Measurements from ENCODE around the gene NAMPT. TPM values are rescaled to one million over a fixed set of nuclear protein-coding genes. Genes with fewer than 3 reads are reported as not detected.

NAMPT gene
- polyA plus RNA-seq, 2 of the 4 experiments (the other 2 are of a cell fraction): 213 to 274 TPM

DNA sequence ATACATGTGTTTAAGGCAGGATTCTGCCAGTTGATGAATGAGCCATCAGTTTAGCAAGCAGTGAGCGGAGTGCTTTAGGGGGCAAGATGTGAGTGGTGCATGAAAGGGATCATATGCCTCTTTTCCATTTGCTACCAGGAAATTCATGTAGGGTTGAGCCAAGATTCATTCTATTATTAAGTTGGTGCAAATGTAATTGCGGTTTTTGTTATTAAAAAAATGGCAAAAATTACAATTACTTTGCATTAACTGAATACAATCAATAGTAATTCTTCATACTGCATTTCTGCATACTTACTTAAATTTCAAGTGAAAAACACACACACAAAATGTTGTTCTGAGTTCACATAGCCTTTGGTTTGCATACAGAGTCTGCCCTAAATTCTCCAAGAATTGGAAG is 30.1 kb upstream of the NAMPT start:
- Histone ChIP-seq H3K9me3 (0 out of 3 replicates have a peak, but pooled peaks cover 6% of the 10 kb centered on the region), H3K4me2 (no peak overlapping the region), H3K27ac (no peak overlapping the region), H3K4me3 (no peak overlapping the region), H3K4me1 (peaks cover 15% of the 10 kb centered on the region; the same call in 2 of the 3 replicates)
- DNase-seq (ENCODE audit: low read depth in 1 of 2, low spot score in 1 of 2) (no peak), ATAC-seq (no peak), FAIRE-seq (no peak)
- TF ChIP-seq ZC3H11A (IDR thresholded peaks at IDR 0.05) (no peak), HOXB5 (CRISPR knock-in tag; IDR thresholded peaks at IDR 0.05) (no peak), CBX2 (IDR thresholded peaks at IDR 0.05; ENCODE audit: borderline replicate concordance, low read depth) (no peak), RNF2 (IDR thresholded peaks at IDR 0.05; ENCODE audit: borderline replicate concordance, low read depth) (no peak), FOXS1 (CRISPR knock-in tag; IDR thresholded peaks at IDR 0.05) (no peak), ZFP36 (IDR thresholded peaks at IDR 0.05; ENCODE audit: borderline replicate concordance, partially characterized antibody) (no peak), BHLHE40 (IDR thresholded peaks at IDR 0.05; ENCODE audit: low read depth, low read length) (no peak), JUN (IDR thresholded peaks at IDR 0.05) (no peak), FOSB (CRISPR knock-in tag; IDR thresholded peaks at IDR 0.05) (no peak), POLR2AphosphoS2 (conservative IDR thresholded peaks at IDR 0.05; ENCODE audit: low read length) (no peak), MYC (IDR thresholded peaks at IDR 0.05; ENCODE audit: borderline replicate concordance, low read length) (no peak)
- TF ChIP-seq, protein P1, sequence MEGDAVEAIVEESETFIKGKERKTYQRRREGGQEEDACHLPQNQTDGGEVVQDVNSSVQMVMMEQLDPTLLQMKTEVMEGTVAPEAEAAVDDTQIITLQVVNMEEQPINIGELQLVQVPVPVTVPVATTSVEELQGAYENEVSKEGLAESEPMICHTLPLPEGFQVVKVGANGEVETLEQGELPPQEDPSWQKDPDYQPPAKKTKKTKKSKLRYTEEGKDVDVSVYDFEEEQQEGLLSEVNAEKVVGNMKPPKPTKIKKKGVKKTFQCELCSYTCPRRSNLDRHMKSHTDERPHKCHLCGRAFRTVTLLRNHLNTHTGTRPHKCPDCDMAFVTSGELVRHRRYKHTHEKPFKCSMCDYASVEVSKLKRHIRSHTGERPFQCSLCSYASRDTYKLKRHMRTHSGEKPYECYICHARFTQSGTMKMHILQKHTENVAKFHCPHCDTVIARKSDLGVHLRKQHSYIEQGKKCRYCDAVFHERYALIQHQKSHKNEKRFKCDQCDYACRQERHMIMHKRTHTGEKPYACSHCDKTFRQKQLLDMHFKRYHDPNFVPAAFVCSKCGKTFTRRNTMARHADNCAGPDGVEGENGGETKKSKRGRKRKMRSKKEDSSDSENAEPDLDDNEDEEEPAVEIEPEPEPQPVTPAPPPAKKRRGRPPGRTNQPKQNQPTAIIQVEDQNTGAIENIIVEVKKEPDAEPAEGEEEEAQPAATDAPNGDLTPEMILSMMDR (IDR thresholded peaks at IDR 0.05): no peak
- TF ChIP-seq, protein P2, sequence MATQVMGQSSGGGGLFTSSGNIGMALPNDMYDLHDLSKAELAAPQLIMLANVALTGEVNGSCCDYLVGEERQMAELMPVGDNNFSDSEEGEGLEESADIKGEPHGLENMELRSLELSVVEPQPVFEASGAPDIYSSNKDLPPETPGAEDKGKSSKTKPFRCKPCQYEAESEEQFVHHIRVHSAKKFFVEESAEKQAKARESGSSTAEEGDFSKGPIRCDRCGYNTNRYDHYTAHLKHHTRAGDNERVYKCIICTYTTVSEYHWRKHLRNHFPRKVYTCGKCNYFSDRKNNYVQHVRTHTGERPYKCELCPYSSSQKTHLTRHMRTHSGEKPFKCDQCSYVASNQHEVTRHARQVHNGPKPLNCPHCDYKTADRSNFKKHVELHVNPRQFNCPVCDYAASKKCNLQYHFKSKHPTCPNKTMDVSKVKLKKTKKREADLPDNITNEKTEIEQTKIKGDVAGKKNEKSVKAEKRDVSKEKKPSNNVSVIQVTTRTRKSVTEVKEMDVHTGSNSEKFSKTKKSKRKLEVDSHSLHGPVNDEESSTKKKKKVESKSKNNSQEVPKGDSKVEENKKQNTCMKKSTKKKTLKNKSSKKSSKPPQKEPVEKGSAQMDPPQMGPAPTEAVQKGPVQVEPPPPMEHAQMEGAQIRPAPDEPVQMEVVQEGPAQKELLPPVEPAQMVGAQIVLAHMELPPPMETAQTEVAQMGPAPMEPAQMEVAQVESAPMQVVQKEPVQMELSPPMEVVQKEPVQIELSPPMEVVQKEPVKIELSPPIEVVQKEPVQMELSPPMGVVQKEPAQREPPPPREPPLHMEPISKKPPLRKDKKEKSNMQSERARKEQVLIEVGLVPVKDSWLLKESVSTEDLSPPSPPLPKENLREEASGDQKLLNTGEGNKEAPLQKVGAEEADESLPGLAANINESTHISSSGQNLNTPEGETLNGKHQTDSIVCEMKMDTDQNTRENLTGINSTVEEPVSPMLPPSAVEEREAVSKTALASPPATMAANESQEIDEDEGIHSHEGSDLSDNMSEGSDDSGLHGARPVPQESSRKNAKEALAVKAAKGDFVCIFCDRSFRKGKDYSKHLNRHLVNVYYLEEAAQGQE (IDR thresholded peaks at IDR 0.05): no peak
- CTCF ChIA-PET: no interaction called here
- 93% methylated on average over 2 of the region's 2 CpGs for WGBS (ENCODE audit: missing lambda C conversion rate)
- POLR2A ChIA-PET: no interaction called here

DNA sequence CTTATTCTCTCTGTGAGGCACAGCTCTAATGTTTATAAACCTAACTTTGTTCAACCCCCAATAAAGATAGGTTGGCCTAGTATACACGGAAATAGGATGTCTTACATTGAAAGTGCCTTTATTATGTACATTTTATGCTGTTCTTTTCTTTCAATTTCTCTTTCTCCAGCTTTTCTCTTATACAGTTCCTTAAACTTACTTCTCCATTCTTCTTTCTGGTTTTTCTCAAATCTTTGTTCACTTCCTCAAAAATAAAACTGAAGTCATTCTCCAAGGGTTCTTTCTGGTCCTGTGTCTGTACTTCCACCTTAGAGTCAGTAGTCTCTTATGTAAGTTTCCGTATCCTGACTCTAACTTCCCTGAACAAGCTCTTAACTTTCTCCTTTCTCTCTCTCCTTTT is 29.2 kb upstream of the NAMPT start:
- DNase-seq (ENCODE audit: low read depth in 1 of 2, low spot score in 1 of 2): no peak
- Histone ChIP-seq H3K4me2 (no peak overlapping the region), H3K9me3 (0 out of 3 replicates have a peak, but pooled peaks cover 6% of the 10 kb centered on the region), H3K4me3 (no peak overlapping the region), H3K4me1 (peaks cover 15% of the 10 kb centered on the region; the same call in 2 of the 3 replicates), H3K27ac (no peak overlapping the region)
- 73% methylated on average over 2 of the region's 2 CpGs for WGBS (ENCODE audit: missing lambda C conversion rate)
- POLR2A ChIA-PET: interaction anchor here (1.0 kb wide), 1 partner anchor 29 kb away, joined by 3 read pairs; the partner anchor contains the start of gene NAMPT
- ATAC-seq: no peak
- TF ChIP-seq TFCP2L1 (CRISPR knock-in tag; IDR thresholded peaks at IDR 0.05): no peak
- TF ChIP-seq RARB (CRISPR knock-in tag; IDR thresholded peaks at IDR 0.05): no peak
- no peak for TF ChIP-seq MYC (IDR thresholded peaks at IDR 0.05; ENCODE audit: borderline replicate concordance, low read length)
- no peak for TF ChIP-seq HEYL (CRISPR knock-in tag; IDR thresholded peaks at IDR 0.05)
- no peak for TF ChIP-seq ZFP36 (IDR thresholded peaks at IDR 0.05; ENCODE audit: borderline replicate concordance, partially characterized antibody)
- TF ChIP-seq JUNB (IDR thresholded peaks at IDR 0.05): no peak
- TF ChIP-seq, protein P3, sequence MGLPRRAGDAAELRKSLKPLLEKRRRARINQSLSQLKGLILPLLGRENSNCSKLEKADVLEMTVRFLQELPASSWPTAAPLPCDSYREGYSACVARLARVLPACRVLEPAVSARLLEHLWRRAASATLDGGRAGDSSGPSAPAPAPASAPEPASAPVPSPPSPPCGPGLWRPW (IDR thresholded peaks at IDR 0.05): no peak
- TF ChIP-seq ZC3H11A (IDR thresholded peaks at IDR 0.05): no peak
- TF ChIP-seq ZNF302 (CRISPR knock-in tag; IDR thresholded peaks at IDR 0.05): no peak
- no peak for TF ChIP-seq FOXS1 (CRISPR knock-in tag; IDR thresholded peaks at IDR 0.05)
- no peak for TF ChIP-seq RCOR1 (IDR thresholded peaks at IDR 0.05; ENCODE audit: low read depth, low read length)
- no peak for TF ChIP-seq POLR2A (IDR thresholded peaks at IDR 0.05; ENCODE audit: low read length)
- TF ChIP-seq KDM1A (IDR thresholded peaks at IDR 0.05; ENCODE audit: low read depth): no peak
- no peak for TF ChIP-seq MAFK (IDR thresholded peaks at IDR 0.05; ENCODE audit: partially characterized antibody)
- TF ChIP-seq, protein P4, sequence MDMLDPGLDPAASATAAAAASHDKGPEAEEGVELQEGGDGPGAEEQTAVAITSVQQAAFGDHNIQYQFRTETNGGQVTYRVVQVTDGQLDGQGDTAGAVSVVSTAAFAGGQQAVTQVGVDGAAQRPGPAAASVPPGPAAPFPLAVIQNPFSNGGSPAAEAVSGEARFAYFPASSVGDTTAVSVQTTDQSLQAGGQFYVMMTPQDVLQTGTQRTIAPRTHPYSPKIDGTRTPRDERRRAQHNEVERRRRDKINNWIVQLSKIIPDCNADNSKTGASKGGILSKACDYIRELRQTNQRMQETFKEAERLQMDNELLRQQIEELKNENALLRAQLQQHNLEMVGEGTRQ (IDR thresholded peaks at IDR 0.05): no peak
- CTCF ChIA-PET: interaction anchor here (1.3 kb wide), 1 partner anchor 67 kb away, joined by 3 read pairs; no protein-coding TSS in a partner anchor
- FAIRE-seq: no peak

All from A549 (cell line).